Stimulated activated CD8-positive, alpha-beta memory T cell treated with anti-CD3 and anti-CD28 coated beads, Interleukin-7, amount 100 ng/mL, for 24 hours (primary cell): Measurements from ENCODE around the gene ABCC1.

Experiments used
- DNase-seq: peaks from one replicate; pipeline ENCODE4 v3.0.0-alpha.2; 2020; ENCODE audit warnings: low read depth

ABCC1 gene

DNA sequence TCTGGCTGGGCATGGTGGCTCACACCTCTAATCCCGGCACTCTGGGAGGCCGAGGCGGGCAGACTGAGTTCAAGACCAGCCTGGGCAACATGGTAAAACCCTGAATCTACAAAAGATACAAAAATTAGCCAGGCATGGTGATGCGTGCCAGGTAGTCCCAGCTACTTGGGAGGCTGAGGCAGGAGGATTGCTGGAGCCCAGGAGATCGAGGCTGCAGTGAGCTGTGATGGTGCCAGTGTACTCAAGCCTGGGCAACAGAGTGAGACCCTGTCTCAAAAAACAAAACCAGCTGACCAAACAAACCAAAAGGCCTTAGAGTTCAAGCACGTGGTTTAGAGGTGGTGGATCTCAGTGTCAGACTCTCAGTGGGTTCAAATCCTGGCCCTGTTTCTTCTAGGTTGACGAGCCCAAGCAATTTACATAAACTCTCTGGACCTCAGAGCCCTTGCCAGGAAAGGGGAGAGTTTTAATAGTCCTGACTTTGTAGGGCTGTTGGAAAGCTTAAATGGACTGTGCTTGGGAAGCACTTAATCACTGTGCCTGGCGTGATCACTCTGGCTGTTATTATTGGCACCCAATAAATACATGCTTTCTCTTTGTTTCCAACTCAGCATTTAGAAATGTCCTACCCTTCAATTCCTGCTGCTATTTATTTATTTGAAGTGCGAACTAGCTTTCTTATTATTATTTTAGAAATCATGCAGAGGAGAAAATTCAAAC, 44.7 kb downstream of the ABCC1 start:
- DNase-seq, result no peak

DNA sequence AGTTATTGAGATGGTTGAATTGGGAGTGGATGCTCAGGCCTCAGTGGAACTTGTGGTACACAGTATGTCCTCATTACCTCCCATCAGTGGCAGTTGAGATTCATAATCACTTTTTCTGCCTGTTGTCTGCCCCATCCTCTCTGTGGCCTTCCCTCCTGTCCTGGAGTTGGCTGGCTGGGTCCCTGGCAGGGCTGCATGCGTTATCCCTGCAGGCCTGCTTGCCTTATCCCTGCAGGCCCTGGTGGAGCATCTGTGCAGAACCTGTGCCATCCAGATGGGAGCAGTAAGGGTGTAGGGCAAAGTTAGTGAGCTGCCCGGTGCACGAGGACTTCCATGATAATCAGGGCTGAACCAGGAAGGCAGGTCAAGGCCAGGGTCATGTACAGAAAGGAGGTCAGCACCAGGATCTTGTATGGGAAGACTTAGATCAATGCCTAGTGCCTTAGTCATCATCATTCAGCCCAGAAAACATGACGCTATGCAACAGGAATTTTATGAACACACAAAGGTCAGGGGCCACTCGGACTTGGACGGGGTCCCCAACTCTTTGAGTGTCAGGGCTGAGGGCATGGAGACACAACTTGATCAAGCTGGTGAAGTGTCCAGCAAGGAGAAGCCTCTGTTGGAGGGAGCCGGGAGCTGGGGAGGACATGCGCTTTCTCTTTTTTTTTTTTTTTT, 47.2 kb downstream of the ABCC1 start:
- DNase-seq, result no peak

DNA sequence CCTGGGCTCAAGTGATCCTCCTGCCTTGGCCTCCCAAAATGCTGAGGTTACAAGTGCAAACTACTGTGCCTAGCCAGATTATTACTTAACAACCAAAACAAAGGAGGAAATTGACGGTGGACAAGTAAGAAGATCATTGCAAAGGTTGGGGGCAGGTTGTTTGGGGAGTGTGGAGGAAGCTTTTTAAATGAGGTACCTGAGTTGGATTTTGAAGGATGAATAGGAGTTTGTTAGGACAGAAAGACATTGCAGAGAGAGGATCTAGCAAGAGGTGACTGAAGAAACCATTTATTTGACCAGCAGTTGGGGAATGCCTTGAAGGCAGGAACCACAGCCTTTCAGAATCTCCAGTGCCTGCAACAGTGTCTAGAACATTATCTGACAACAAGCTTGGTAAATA, 51.3 kb downstream of the ABCC1 start:
- no peak for DNase-seq

DNA sequence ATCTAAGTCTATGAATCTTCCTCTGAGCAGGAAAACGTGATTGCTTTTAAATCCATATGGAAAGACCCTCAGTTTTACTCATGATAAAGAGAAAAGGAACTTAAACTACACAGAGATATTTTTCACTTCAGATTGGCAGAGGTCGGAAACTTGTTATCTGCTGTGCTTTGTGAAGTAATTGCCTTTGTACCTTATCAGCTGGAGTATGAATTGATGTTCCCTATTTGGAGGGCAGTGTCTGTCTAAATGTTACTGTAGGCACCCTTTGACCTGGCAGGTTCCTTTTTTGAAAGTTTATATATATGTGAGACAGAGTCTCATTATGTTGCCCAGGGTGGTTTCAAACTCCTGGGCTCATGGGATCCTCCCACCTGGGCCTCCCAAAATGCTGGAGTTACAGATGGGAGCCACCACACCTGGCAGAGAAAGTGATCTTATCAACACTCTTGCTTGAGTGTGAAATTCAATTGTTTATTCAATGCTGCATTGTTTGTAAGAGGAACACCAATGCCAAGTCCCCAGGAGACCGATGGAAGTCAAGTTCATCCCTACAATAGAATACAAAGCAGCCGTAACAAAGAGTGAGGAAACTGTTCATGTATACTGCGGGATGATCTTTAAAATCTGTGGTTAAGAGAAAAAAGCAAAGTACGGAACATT, 52.3 kb downstream of the ABCC1 start:
- no peak for DNase-seq

DNA sequence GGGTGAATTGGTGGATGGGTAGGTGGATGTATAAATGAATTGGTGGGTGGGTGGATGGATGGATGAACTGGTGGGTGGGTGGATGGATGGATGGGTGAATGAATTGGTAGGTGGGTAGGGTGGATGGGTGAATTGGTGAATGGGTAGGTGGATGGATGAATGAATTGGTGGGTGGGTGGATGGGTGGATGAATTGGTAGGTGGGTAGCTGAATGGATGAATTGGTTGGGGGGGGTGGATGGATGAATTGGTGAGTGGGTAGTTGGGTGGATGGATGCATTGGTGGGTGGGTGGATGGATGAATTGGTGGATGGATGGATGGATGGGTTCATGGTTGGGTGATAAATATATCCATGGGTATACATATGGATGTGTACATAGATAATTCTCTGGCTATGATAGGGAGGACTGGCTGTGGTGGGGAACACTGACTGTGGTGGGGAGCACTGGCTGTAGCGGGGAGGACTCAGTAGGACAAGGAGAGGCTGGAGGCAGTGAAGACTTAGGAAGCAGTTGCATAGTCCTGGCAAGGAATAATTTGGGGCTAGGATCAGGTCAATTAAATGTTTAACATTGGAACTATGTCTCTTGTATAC, 54.4 kb downstream of the ABCC1 start:
- DNase-seq, result no peak

DNA sequence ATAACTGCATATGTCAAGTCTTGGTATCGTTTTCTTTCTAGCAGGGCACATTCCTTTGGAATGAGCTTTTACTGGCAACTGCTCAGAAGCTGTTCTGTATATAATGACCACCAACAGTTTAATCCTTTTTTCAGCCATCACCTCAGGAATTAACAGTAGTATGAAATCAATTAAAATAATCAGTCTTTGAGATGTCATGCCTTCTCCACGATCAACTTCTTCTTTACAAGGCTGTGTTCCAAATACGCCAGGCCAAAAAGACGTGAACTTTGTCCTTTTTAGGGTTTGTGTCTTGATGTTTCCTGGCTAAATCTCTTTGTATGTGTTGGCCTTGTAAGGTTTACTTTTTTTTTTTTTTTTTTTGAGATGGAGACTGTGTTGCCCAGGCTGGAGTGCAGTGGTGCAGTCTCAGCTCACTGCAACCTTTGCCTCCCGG, 54.9 kb downstream of the ABCC1 start:
- no peak for DNase-seq

DNA sequence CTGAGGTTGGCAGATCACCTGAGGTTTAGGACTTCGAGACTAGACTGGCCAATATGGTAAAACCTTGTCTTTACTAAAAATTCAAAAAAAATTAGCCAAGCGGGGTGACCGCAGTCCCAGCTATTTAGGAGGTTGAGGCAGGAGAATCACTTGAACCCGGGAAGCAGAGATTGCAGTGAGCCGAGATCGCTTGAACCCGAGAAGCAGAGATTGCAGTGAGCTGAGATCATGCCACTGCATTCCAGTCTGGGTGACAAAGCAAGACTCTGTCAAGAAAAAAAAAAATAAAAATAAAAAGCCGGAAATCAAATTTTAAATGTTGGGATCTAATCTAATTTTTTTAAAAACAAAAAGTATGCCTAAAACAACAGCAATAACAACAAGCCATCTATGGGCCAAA, 56.3 kb downstream of the ABCC1 start:
- DNase-seq, result no peak

DNA sequence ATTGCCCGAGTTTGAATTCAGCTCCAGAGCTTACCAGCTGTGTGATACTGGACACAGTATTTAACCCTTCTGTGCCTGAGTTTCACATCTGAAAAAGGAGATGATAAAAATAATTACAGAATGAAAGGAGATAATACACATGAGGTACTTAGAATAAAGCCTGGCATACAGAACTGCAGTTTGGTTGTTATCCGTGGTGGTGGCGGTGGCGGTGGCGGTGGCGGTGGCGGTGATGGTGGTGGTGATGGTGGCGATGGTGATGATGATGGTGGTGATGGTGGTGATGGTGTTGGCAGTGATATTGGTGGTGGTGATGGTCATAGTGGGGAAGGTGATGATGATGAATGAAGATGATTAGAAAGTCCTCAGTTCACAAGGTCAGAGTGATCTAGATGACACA, 57.2 kb downstream of the ABCC1 start:
- DNase-seq, result no peak

DNA sequence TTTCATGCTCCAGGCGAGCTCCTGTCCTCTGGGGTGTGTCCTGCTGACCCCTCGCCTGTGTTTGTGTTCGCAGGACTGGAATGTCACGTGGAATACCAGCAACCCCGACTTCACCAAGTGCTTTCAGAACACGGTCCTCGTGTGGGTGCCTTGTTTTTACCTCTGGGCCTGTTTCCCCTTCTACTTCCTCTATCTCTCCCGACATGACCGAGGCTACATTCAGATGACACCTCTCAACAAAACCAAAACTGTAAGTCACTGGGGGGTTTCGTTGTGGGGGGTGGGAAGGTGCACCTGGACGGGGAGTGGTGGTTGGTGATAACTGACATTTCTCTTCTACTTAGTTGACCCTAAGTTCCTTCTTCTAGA, 58.3 kb downstream of the ABCC1 start:
- DNase-seq, result no peak

DNA sequence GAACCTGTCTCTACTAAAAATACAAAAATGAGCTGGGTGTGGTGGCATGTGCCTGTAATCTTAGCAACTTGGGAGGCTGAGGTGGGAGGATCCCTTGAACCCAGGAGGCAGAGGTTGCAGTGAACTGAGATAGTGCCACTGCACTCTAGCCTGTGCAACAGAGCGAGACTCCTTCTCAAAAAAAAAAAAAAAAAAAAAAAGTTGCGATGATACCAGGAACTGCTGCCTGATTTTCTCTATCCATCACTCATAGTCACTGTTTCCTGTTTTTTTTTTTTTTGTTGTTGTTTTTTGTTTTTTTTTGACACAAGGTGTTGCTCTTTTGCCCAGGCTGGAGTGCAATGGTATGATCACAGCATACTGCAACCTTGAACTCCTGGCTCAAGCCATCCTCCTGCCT, 59.2 kb downstream of the ABCC1 start:
- no peak for DNase-seq

DNA sequence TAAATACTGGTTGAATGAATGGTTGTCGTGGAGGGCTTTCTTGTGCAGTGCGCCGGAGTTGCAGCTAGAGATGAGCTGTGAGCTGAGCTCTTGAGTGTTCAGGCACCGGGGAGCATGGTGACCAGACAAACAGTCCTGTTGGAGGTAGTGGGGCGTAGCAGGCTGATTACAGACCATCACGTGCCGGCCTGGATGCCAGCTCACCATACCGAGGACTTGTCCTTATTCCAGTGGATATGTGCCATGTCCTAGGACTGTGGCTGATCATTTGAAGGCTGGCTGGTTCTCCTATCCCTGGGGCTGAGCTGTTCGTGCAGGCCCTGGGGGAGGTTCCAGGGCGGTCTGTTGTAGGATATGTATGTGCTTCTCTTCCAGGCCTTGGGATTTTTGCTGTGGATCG, 60.0 kb downstream of the ABCC1 start:
- no peak for DNase-seq

DNA sequence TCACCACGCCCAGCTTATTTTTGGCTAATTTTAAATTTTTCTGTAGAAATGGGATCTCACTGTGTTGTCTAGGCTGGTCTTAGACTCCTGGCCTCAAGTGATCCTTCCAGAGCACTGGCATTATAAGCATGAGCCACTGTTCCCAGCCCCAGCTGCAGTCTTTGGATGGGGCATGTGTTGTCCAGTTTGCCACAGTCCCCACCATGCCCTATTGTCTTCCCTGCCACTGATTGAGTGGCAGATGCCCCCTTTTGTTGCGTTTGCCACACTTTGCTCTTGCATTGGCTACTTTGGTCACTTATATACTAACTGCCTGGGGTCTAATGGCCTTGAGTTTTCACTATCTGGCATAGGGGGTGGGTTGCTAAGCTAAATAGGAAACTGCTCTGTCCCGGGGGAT, 60.8 kb downstream of the ABCC1 start:
- DNase-seq, result no peak

DNA sequence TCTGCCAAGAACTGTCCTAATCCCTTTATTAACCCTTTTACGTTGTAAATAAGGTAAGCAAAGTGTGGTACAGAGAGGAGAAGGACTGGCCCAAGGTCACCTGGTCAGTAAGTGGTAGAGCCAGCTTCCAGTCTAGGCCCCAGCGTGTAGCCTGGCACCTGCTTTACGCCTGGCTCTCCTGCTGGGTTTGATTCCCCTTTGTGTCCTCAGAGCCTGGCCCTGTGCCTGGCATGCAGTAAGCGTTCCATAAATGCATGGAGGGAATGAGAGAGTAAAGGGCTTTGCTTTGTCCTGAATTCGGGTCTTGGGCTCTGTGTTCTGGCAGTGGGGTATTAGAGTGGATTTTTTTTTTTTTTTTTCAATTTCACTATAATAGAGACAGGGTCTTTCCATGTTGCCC, 62.7 kb downstream of the ABCC1 start:
- DNase-seq, result no peak

DNA sequence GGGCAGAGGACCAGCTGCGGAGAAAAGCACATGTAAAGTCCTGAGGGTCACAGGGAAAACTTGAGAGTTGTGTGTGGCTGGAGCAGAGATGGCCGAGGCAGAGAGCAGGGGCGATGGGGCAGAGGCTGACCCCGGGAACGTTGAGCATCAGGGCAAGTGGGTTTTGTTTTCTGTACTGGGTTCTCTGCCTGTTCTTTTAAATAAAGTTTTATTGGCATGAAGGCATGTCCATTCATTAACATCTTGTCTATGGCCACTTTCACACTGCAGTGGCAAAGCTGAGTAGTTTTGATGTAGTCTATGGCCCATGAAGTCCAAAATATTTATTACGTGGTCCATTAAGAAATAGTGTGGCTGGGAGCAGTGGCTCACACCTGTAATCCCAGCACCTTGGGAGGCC, 64.4 kb downstream of the ABCC1 start:
- no peak for DNase-seq

DNA sequence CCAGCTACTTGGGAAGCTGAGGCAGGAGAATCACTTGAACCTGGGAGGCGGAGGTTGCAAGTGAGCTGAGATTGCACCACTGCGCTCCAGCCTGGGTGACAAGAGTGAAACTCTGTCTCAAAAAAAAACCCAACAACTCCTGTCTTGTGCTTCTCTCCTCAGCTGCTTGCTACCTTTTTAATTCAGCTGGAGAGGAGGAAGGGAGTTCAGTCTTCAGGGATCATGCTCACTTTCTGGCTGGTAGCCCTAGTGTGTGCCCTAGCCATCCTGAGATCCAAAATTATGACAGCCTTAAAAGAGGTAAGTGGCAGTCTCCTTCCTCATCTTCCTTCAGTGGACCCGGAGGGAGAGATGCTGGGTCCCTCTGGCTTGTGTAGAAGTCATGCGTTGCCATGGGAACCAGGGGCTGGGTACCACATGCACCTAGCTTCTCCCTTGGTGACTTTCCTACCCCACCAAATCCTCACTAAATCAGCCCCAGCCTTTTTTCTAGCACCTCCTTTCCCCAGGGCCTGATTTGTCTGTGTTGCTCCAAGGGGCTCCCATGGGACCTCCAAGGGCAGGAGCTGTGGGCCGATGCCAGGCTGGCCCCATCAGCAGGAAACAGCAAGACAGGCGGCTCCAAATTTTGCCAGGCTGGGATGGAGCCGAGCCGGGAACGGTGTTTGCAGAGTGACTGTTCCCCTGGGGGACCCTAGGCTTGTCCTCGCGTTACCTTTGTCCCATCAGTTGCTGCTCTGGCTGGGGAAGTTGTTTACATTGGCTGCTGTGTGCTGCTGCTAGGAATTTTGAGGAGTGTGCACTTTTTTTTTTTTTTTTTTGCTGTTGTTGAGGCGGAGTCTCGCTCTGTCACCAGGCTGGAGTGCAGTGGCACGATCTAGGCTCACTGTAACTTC, 65.2 kb downstream of the ABCC1 start:
- no peak for DNase-seq

DNA sequence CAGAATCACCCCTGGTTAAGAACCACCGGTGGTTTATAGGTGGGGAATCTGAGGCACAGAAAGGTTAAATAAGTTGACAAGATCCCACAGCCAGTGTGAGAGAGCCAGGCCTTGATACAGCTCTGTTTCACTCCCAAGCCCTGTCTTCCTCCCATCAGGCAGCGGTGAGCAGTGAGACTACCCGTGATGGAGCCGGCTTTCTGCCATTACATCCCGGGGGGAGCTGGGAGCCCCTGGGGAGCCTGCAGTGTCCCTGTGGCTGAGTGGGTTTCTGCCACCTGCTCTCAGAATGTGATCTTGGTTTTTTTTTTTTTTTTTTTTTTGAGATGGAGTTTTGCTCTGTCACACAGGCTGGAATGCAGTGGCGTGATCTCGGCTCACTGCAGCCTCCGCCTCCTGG, 66.4 kb downstream of the ABCC1 start:
- DNase-seq, result no peak

DNA sequence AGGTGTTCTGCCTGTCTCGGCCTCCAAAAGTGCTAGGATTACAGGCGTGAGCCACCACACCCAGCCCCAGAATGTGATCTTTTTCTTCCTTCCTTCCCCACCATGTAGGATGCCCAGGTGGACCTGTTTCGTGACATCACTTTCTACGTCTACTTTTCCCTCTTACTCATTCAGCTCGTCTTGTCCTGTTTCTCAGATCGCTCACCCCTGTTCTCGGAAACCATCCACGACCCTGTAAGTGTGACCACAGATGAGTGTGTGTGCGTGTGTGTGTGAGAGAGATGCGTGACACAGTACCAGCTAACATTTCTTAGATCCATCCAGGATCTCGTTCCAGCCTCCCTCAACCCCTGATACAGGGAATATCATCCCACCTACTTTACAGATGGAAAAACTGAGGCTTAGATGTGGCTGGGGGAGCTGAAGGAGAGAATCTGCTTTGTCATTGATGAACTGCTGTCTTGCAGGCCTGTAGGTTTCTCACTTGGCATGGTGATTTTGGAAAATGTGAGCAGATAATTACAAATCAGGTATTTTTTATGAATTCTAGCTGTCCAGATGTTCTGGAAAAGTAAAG, 67.1 kb downstream of the ABCC1 start:
- no peak for DNase-seq

DNA sequence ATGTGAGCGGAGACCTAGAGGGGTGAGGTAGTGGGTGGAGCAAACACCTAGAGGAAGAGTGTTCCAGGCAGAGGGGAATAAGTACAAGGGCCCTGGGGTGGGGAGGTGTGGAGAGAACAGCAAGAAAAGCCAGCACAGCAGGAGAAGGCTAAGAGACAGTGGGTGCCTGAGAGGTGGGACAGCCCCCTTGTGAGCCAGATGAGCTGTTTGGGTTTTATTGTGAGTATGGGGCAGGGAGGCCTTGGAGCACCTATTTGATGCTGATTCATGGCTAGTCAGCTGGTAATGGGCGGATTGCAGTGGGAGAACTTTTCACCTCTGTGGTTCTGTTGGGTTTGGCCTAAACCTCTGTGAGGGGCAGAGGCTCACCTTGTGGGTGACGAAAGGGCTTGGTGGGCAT, 68.4 kb downstream of the ABCC1 start:
- DNase-seq, result no peak

DNA sequence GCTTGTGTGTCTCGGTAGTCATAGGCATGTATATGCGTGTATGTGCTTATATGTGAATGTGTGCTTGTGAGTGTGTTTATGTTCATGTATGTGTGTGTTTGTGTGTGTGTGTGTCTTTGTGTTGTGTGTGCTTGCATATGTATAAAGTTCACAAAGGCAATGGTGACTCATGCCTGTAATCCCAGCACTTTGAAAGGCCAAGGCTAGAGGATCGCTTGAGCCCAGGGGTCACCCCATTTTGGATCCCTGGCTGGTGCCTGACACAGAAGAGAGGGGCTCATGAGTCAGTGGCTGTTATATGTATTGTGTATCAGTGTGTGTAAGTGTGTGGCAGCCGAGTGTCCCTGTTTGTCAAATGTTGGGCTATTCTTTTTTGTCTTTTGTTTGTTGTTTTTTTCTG, 69.3 kb downstream of the ABCC1 start:
- DNase-seq, result no peak

DNA sequence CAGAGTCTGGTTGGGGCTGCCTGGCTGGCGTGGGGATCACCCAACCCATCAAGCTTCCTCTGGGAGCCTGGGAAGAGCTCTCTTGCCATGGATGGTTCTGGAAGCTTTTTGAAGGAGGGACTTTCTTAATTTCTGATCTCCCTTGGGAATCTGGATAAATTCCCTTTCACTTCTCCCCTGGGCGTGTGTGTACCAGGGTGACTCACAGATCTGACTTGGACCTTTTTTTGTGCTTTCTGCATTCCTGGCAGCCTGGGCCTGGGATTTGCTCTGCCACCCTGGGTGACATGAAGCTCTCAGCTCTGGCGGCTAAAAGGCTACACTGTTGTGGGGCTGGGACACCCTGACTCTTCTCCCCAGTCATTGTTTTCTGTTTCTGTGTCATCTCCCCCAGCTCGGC, 70.1 kb downstream of the ABCC1 start:
- no peak for DNase-seq

DNA sequence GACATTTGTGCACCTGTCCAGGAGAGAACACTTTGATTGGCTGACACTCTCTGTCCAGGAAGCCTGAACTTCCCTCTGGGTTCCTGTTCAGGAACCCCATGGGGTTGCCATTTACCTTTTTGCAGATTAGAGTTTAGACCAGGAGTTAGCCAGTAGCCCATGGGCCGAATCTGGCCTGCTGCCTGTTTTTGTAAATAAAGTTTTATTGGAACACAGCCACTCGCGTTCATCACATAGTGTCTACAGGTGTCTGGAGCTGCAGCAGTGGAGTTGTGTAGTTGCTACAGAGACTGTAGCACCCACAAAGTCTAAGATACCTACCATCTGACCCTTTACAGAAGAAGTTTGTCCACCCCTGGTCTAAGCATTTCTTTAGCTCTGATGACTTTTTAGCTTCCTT, 70.9 kb downstream of the ABCC1 start:
- DNase-seq, result no peak

DNA sequence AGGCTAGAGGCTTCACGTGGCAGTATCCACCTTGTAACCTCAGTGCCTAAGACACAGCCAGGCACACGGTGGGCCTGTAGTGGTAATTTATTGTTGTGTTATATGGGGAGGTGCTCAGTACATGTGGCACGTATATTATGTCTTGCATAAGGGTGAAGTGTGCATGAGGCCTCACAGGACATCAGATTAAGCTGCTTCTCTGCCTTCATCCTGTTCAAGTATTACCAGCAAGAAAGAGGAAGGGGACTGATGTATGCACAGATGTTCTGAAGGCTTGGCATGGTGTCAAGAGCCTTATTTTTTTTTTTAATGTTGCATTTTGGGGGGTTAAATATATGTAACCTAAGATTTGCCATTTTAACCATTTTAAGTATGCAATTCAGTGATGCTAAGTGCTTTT, 71.6 kb downstream of the ABCC1 start:
- DNase-seq, result no peak
